Left ventricle myocardium inferior (tissue), 1 donor: Measurements from ENCODE around the gene COA7. TPM values are rescaled to one million over a fixed set of nuclear protein-coding genes. Genes with fewer than 3 reads are reported as not detected.

Experiments
- DNase-seq: peaks from one replicate; pipeline ENCODE4 v3.0.0-alpha.2; 2020
- H3K27ac ChIP-seq: fragments of 200-600 bp; replicated peaks from 2 replicates; pipeline ENCODE4 v1.8.0; 2021
- H3K27me3 ChIP-seq: fragments of 200-600 bp; 2 replicates; pipeline ENCODE4 v1.8.0; 2021; ENCODE audit warnings: low read depth
- H3K36me3 ChIP-seq: fragments of 200-600 bp; 2 replicates; pipeline ENCODE4 v1.8.0; 2021
- H3K4me1 ChIP-seq: fragments of 200-600 bp; 2 replicates; pipeline ENCODE4 v1.8.0; 2021
- H3K4me3 ChIP-seq: fragments of 200-600 bp; 2 replicates; pipeline ENCODE4 v1.8.0; 2021; ENCODE audit warnings: mild to moderate bottlenecking, moderate library complexity
- H3K9me3 ChIP-seq: fragments of 200-600 bp; replicated peaks from 2 replicates; pipeline ENCODE4 v1.8.0; 2021
- CTCF ChIP-seq: fragments of 200-600 bp; IDR thresholded peaks from 2 replicates; pipeline ENCODE4 v1.8.0; 2021; ENCODE audit warnings: antibody characterized with exemption, mild to moderate bottlenecking, borderline replicate concordance
- intact Hi-C: fragments of 100-400 bp; cut with micrococcal nuclease; formaldehyde crosslinking; loops from one replicate; pipeline ENCODE4 v1.11.0; 2022
- total RNA-seq: library from RNA; stranded (reverse); fragmentation: NEBNext Ultra II Directional; extraction: Animal tissue kit (Norgen Biotek cat#: 25700); gene quantifications from one replicate; pipeline ENCODE4 v1.2.1, GENCODE V29; 2021
- donor health status: DM: no; HTN: yes; CAD: no; lungs with severe emphysema.

The COA7 gene
- total RNA-seq, 1 donor from 2014 or later: 18.5 TPM

- Histone ChIP-seq H3K4me3 (no peak overlapping the region), H3K27me3 (no peaks in the 10 kb centered on the region), H3K9me3 (no peaks in the 10 kb centered on the region), H3K4me1 (peaks cover 5% of the 10 kb centered on the region), H3K36me3 (no peaks in the 10 kb centered on the region), H3K27ac (no peak overlapping the region)
- no peak for DNase-seq
- intact Hi-C loops: no loop called here
- no peak for TF ChIP-seq CTCF
Observed at GRCh38 chr1:52653207-52653849, 44.8 kb downstream of the COA7 start.

GRCh38 chr1:52651904-52652303 lies 46.2 kb downstream of the COA7 start:
- Histone ChIP-seq H3K9me3 (no peaks in the 10 kb centered on the region), H3K4me3 (no peak overlapping the region), H3K27ac (no peak overlapping the region), H3K36me3 (no peaks in the 10 kb centered on the region), H3K4me1 (peaks cover 5% of the 10 kb centered on the region), H3K27me3 (no peaks in the 10 kb centered on the region)
- DNase-seq: no peak
- intact Hi-C loops: no loop called here
- TF ChIP-seq CTCF: no peak

DNA sequence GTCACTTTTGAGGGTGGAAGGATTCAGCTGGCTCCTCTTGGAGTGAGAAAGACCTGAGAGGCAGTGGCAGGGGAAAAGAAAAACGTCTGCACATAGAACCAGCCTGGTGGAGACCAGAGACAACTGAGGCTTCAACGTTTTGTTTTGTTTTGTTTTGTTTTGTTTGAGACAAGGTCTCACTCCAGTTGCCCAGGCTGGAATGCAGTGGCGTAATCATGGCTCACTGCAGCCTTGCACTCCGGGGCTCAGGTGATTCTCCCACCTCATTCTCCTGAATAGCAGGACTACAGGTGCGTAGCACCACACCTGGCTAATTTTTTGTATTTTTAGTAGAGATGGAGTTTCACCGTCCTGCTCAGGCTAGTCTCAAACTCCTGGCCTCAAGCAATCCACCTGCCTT lies 52.9 kb downstream of the COA7 start:
- H3K9me3 ChIP-seq: no peaks in the 10 kb centered on the region
- H3K27me3 ChIP-seq: no peaks in the 10 kb centered on the region
- H3K4me3 ChIP-seq: no peak overlapping the region
- H3K36me3 ChIP-seq: no peaks in the 10 kb centered on the region
- DNase-seq: no peak
- H3K4me1 ChIP-seq: no peaks in the 10 kb centered on the region
- TF ChIP-seq CTCF: no peak
- intact Hi-C loops: no loop called here
- H3K27ac ChIP-seq: no peak overlapping the region

DNA sequence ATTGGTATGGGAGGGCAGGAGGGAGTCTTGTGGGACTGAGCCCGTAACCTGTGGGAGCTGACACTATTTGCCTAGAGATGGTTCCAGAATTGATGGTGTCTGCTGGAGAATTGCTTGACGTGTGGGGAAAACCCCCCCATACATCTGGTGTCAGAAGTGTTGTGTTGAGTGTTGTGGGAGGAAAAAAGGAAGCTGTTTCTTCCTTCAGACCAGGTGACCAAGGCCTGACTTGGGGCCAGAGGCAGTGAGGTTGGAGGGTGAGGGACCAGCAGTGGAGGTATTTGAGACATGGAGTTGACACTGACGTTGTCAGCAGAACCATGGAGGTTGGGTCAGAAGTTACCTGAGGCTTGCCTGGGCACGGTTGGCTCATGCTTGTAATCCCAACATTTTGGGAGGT lies 56.8 kb downstream of the COA7 start:
- H3K9me3 ChIP-seq: no peaks in the 10 kb centered on the region
- no peak overlapping the region for H3K4me3 ChIP-seq
- H3K36me3 ChIP-seq: no peaks in the 10 kb centered on the region
- H3K4me1 ChIP-seq: peaks cover 13% of the 10 kb centered on the region
- TF ChIP-seq CTCF: no peak
- DNase-seq: no peak
- H3K27ac ChIP-seq: no peak overlapping the region
- H3K27me3 ChIP-seq: no peaks in the 10 kb centered on the region
- intact Hi-C loops: no loop called here

DNA sequence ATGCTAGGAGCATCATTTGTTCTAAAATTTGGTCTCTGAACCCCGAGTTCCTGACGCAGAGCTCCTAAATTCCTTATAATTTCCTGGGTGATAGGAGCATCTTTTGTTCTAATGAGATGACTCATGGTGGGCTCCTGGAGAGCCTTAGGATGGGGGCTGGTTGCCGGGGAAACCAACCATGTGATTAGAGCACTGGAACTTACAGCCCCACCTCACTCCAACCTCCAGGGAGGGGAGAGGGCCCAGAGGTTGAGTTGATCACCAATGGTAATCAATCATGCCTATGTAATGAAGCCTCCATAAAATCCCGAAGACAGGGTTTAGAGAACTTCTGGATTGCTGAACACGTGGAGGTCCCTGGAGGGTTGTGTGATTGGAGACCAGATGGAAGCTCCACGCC lies 57.5 kb downstream of the COA7 start:
- no peaks in the 10 kb centered on the region for H3K9me3 ChIP-seq
- intact Hi-C loops: no loop called here
- DNase-seq: no peak
- no peak overlapping the region for H3K27ac ChIP-seq
- H3K36me3 ChIP-seq: no peaks in the 10 kb centered on the region
- H3K4me1 ChIP-seq: peaks cover 13% of the 10 kb centered on the region
- H3K27me3 ChIP-seq: no peaks in the 10 kb centered on the region
- no peak for TF ChIP-seq CTCF
- H3K4me3 ChIP-seq: no peak overlapping the region

DNA sequence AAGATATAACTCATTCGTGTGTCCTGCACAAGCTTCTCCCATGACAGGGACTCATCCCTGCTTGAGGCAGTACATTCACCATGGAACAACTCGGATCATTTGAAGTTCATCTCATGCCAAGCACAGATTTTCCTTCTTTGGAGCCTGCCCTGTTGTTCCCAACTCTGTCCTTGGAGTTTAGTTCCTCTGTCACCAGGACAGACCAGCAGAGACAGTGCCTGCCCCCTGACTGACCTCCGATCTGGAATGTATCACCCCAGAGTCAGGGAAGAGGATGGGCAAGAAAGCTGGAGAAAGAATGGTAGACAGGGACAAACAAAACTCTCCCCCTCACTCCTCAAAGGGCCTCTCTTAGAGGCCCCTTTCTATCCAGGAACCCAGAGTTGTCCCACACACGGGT lies 60.2 kb downstream of the COA7 start:
- intact Hi-C loops: no loop called here
- no peak for DNase-seq

More for the DNA sequence above, 60.2 kb downstream of the COA7 start:
- Histone ChIP-seq H3K4me1 (peaks cover 19% of the 10 kb centered on the region), H3K27me3 (peaks cover 15% of the 10 kb centered on the region), H3K27ac (no peak overlapping the region), H3K9me3 (no peaks in the 10 kb centered on the region), H3K4me3 (no peak overlapping the region), H3K36me3 (no peaks in the 10 kb centered on the region)
- TF ChIP-seq CTCF: no peak
